Stomach smooth muscle (tissue), 2 donors: ENCODE data around the gene ARX.

Experiments
- H3K27ac ChIP-seq: one replicate; pipeline ENCODE4 v1.7.0; 2013; ENCODE audit warnings: mild to moderate bottlenecking, low read length, inconsistent platforms
- H3K27me3 ChIP-seq, 2 donors: one replicate each; pipeline ENCODE4 v1.7.0; 2013; ENCODE audit warnings: low read length in 2 of 2; ENCODE audit not compliant: insufficient read depth in 2 of 2, control insufficient read depth in 1 of 2
- H3K36me3 ChIP-seq, 2 donors: one replicate each; pipeline ENCODE4 v1.7.0; 2013; ENCODE audit warnings: low read length in 2 of 2; ENCODE audit not compliant: control insufficient read depth in 2 of 2, insufficient read depth in 2 of 2
- H3K4me1 ChIP-seq: one replicate; pipeline ENCODE4 v1.7.0; 2013; ENCODE audit warnings: low read length; ENCODE audit not compliant: control insufficient read depth, insufficient read depth
- H3K4me3 ChIP-seq, 2 donors: one replicate each; pipeline ENCODE4 v1.7.0; 2013; ENCODE audit warnings: low read length in 2 of 2
- H3K9ac ChIP-seq, 2 donors: one replicate each; pipeline ENCODE4 v1.7.0; 2013; ENCODE audit warnings: low read length in 2 of 2, mild to moderate bottlenecking in 1 of 2
- H3K9me3 ChIP-seq, 2 donors: one replicate each; pipeline ENCODE4 v1.7.0; 2013; ENCODE audit warnings: low read length in 2 of 2; ENCODE audit not compliant: control insufficient read depth in 2 of 2
- donor health status: healthy.
- donor health status: Pancreatic carcinoma.

ARX gene

GRCh38 chrX:24969812-24970211 lies 46.0 kb downstream of the ARX start:
- no peak overlapping the region for H3K9ac ChIP-seq
- no peaks in the 10 kb centered on the region for H3K36me3 ChIP-seq
- no peaks in the 10 kb centered on the region for H3K9me3 ChIP-seq
- no peaks in the 10 kb centered on the region for H3K27me3 ChIP-seq
- no peak overlapping the region for H3K27ac ChIP-seq
- H3K4me3 ChIP-seq = no peak overlapping the region
- H3K4me1 ChIP-seq = no peaks in the 10 kb centered on the region

GRCh38 chrX:24965372-24965771 lies 50.4 kb downstream of the ARX start:
- Histone ChIP-seq H3K4me1 (no peaks in the 10 kb centered on the region), H3K27me3 (no peaks in the 10 kb centered on the region), H3K4me3 (no peak overlapping the region), H3K9me3 (no peaks in the 10 kb centered on the region), H3K27ac (no peak overlapping the region), H3K36me3 (no peaks in the 10 kb centered on the region), H3K9ac (no peak overlapping the region)

GRCh38 chrX:24963823-24964222 lies 51.9 kb downstream of the ARX start:
- Histone ChIP-seq H3K9ac (no peak overlapping the region), H3K4me1 (no peaks in the 10 kb centered on the region), H3K4me3 (no peak overlapping the region), H3K27ac (no peak overlapping the region), H3K27me3 (no peaks in the 10 kb centered on the region), H3K9me3 (no peaks in the 10 kb centered on the region), H3K36me3 (no peaks in the 10 kb centered on the region)

DNA sequence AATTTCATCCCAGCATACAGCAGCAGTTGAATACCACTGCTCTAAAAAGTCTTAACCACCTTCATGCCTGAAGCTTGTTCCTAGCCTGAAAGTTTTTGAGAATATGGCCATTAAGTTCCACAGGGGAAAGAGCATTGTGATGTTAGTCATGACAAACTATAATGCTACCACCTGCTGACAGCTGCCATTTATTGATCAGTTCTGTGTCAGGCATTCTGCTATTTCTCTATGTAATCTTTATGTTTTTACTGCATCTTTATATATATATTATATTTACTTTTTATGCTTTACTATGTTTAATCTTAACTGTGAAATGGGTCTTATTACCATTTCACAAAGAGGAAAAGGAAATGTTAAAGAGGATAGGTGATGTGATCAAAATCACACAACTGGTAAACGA lies 54.0 kb downstream of the ARX start:
- Histone ChIP-seq H3K4me3 (no peak overlapping the region), H3K9ac (no peak overlapping the region), H3K4me1 (no peaks in the 10 kb centered on the region)

DNA sequence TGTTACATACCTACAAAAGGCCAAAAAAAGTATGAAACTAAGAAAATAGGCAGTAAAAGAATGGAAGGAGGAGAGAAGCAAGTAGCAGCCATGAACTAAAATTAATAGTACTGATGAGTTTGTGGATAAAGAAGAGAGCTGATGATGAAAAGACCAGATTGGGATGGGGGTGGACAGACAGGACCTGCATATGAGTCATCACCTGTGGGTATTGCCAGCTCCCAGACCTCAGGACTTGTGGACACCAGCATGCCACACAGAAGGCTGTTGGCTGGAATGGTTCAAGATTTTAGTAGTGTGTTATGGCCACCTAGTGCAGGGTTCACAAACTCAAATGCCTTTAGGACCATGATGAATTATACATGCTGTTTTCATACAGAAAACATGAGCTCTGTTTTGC lies 58.9 kb downstream of the ARX start:
- Histone ChIP-seq H3K9me3 (no peaks in the 10 kb centered on the region), H3K27me3 (no peaks in the 10 kb centered on the region), H3K27ac (no peak overlapping the region), H3K4me1 (no peaks in the 10 kb centered on the region), H3K36me3 (no peaks in the 10 kb centered on the region), H3K9ac (no peak overlapping the region), H3K4me3 (no peak overlapping the region)

More for the DNA sequence above, 54.0 kb downstream of the ARX start:
- Histone ChIP-seq H3K27me3 (no peaks in the 10 kb centered on the region), H3K27ac (no peak overlapping the region), H3K36me3 (no peaks in the 10 kb centered on the region), H3K9me3 (no peaks in the 10 kb centered on the region)

DNA sequence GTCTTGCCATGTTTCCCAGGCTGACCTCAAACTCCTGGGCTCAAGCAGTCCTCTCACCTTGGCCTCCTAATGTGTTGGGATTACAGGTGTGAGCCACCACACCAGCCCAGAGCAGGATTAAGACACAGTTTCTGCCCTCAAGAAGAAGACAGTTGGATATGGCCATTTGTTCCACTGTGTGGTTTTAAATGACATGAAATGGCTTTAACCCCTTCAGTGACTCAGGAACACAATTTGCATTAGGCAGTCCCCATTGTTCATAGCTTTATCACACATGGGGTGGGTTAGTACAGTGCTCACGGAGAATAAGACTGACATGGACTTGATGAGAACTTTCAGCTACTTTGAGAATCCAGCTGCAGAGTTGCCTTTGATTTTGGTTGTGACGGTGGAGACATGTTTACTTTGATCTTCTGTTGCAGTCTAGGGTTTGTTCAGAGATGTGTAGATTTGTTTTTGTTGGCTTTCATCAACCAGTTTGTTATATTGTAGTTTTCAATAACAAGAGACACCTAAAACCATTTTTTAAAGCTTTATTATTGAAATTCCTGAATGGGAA lies 60.3 kb downstream of the ARX start:
- Histone ChIP-seq H3K36me3 (no peaks in the 10 kb centered on the region), H3K9me3 (no peaks in the 10 kb centered on the region), H3K4me3 (no peak overlapping the region), H3K4me1 (no peaks in the 10 kb centered on the region), H3K27me3 (no peaks in the 10 kb centered on the region), H3K27ac (no peak overlapping the region), H3K9ac (no peak overlapping the region)

DNA sequence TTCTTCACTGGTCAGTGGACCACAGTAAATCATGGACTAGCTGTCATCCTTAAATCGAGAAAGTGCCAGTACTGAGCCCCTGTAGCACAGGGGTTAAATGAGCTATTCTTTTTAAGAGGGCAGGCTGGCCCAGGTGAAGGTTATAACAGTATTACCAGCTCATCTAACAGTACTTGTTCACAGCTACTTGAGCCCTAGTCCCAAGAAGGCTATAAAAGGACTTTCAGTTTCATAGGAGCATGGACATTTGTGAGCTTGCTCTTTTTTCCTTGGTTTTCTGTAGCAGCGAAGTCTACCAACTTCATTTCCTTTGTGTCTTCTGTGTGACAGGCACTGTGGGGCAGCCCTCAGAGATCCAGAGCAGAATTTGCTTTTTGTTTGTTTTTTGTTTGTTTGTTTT lies 61.0 kb downstream of the ARX start:
- Histone ChIP-seq H3K9ac (no peak overlapping the region), H3K9me3 (no peaks in the 10 kb centered on the region), H3K4me1 (no peaks in the 10 kb centered on the region), H3K36me3 (no peaks in the 10 kb centered on the region), H3K4me3 (no peak overlapping the region), H3K27ac (no peak overlapping the region), H3K27me3 (no peaks in the 10 kb centered on the region)
